Mesenchymal stem cell (in vitro differentiated cells and primary cell): ENCODE measurements around the gene PPIB.

Experiments
- DNase-seq: peaks from one replicate; pipeline ENCODE4 v3.0.0-alpha.2; 2013
- H2AFZ ChIP-seq: one replicate; pipeline ENCODE4 v1.6.1; 2013; ENCODE audit warnings: low read depth, mild to moderate bottlenecking, control low read depth, inconsistent platforms, low read length, moderate library complexity
- H2AK5ac ChIP-seq: 2 replicates; pipeline ENCODE4 v1.6.1; 2013; ENCODE audit warnings: low read length, moderate library complexity, mild to moderate bottlenecking, inconsistent platforms; ENCODE audit not compliant: severe bottlenecking
- H2BK120ac ChIP-seq: one replicate; pipeline ENCODE4 v1.6.1; 2013; ENCODE audit warnings: low read depth, mild to moderate bottlenecking, inconsistent platforms, low read length, moderate library complexity
- H2BK12ac ChIP-seq, 2 experiments: one replicate each; pipeline ENCODE4 v1.6.1; 2013; ENCODE audit warnings: inconsistent platforms in 2 of 2, low read length in 2 of 2, mild to moderate bottlenecking in 2 of 2, moderate library complexity in 2 of 2, control low read depth in 1 of 2
- H2BK15ac ChIP-seq: one replicate; pipeline ENCODE4 v1.6.1; 2013; ENCODE audit warnings: mild to moderate bottlenecking, low read depth, inconsistent platforms; ENCODE audit not compliant: poor library complexity, severe bottlenecking
- H2BK5ac ChIP-seq: 2 replicates; pipeline ENCODE4 v1.6.1; 2013; ENCODE audit warnings: low read depth, mild to moderate bottlenecking, low read length, control low read depth, inconsistent platforms; ENCODE audit not compliant: poor library complexity, severe bottlenecking
- H3K14ac ChIP-seq, 2 experiments: one replicate each; pipeline ENCODE4 v1.6.1; 2013; ENCODE audit warnings: inconsistent platforms in 2 of 2, low read length in 2 of 2, control low read depth in 1 of 2, mild to moderate bottlenecking in 1 of 2, moderate library complexity in 1 of 2
- H3K18ac ChIP-seq, 2 experiments: one replicate each; pipeline ENCODE4 v1.6.1; 2013; ENCODE audit warnings: inconsistent platforms in 2 of 2, low read length in 2 of 2, control low read depth in 1 of 2, low read depth in 1 of 2, mild to moderate bottlenecking in 1 of 2
- H3K23ac ChIP-seq, 2 experiments: one replicate each; pipeline ENCODE4 v1.6.1; 2013; ENCODE audit warnings: inconsistent platforms in 2 of 2, low read length in 2 of 2, mild to moderate bottlenecking in 2 of 2, moderate library complexity in 2 of 2, control low read depth in 1 of 2
- H3K27ac ChIP-seq: 2 replicates; pipeline ENCODE4 v1.5.1; 2013; ENCODE audit warnings: mild to moderate bottlenecking, moderate library complexity, low read length, control low read depth, inconsistent platforms; ENCODE audit not compliant: poor library complexity, severe bottlenecking
- H3K27me3 ChIP-seq, 2 experiments: 2 replicates each; pipeline versions ENCODE4 v1.6.1 to v1.7.0; 2013; ENCODE audit warnings: low read length in 2 of 2, mild to moderate bottlenecking in 2 of 2, moderate library complexity in 2 of 2, control low read depth in 1 of 2, inconsistent platforms in 1 of 2; ENCODE audit not compliant: control insufficient read depth in 1 of 2, insufficient read depth in 1 of 2
- H3K36me3 ChIP-seq, 2 experiments: 2 replicates each; pipeline versions ENCODE4 v1.6.1 to v1.7.0; 2013; ENCODE audit warnings: low read length in 2 of 2, control low read depth in 1 of 2, inconsistent platforms in 1 of 2, low read depth in 1 of 2, mild to moderate bottlenecking in 1 of 2; ENCODE audit not compliant: insufficient read depth in 2 of 2, control insufficient read depth in 1 of 2
- H3K4ac ChIP-seq, 2 experiments: one replicate each; pipeline ENCODE4 v1.6.1; 2013; ENCODE audit warnings: inconsistent platforms in 2 of 2, low read length in 2 of 2, mild to moderate bottlenecking in 2 of 2, moderate library complexity in 2 of 2, control low read depth in 1 of 2, low read depth in 1 of 2
- H3K4me1 ChIP-seq: 2 replicates; pipeline ENCODE4 v1.6.1; 2013; ENCODE audit warnings: low read depth, low read length, control low read depth; ENCODE audit not compliant: control insufficient read depth, insufficient read depth
- H3K4me2 ChIP-seq: 2 replicates; pipeline ENCODE4 v1.6.1; 2013; ENCODE audit warnings: low read length, mild to moderate bottlenecking, inconsistent platforms; ENCODE audit not compliant: poor library complexity, severe bottlenecking
- H3K4me3 ChIP-seq, 2 experiments: 2 replicates each; pipeline versions ENCODE4 v1.5.1 to v1.7.0; 2013; ENCODE audit warnings: low read length in 2 of 2, mild to moderate bottlenecking in 2 of 2, control low read depth in 1 of 2, low read depth in 1 of 2; ENCODE audit not compliant: insufficient read depth in 1 of 2
- H3K79me1 ChIP-seq: replicated peaks from 2 replicates; pipeline ENCODE4 v1.6.1; 2013; ENCODE audit warnings: mild to moderate bottlenecking, control low read depth, low read length, inconsistent platforms; ENCODE audit not compliant: poor library complexity, severe bottlenecking
- H3K9ac ChIP-seq: 2 replicates; pipeline ENCODE4 v1.7.0; 2013; ENCODE audit warnings: mild to moderate bottlenecking, low read length, moderate library complexity
- H3K9me3 ChIP-seq: 2 replicates; pipeline ENCODE4 v1.7.0; 2013; ENCODE audit warnings: mild to moderate bottlenecking, low read length; ENCODE audit not compliant: control insufficient read depth
- H4K8ac ChIP-seq: one replicate; pipeline ENCODE4 v1.6.1; 2013; ENCODE audit warnings: inconsistent platforms, mild to moderate bottlenecking, low read length, moderate library complexity
- H4K91ac ChIP-seq: one replicate; pipeline ENCODE4 v1.6.1; 2013; ENCODE audit warnings: mild to moderate bottlenecking, low read length, inconsistent platforms
- WGBS: methylation state at CpG from one replicate; pipeline ENCODE4 v1.1.7; 2013; ENCODE audit warnings: mixed read lengths; 5-methylcytosine and 5-hydroxymethylcytosine counted together

Gene PPIB

GRCh38 chr15:64166102-64166890, 3.5 kb upstream of the PPIB start:
- no peaks in the 10 kb centered on the region for H3K79me1 ChIP-seq
- no peak overlapping the region for H2BK12ac ChIP-seq
- no peak overlapping the region for H4K8ac ChIP-seq
- H3K18ac ChIP-seq = no peak overlapping the region
- H3K4me2 ChIP-seq = no peak overlapping the region
- whole genome bisulfite sequencing = 98% methylated on average over 4 of the region's 5 CpGs
- no peak overlapping the region for H3K4ac ChIP-seq
- H2BK5ac ChIP-seq = no peak overlapping the region
- no peak overlapping the region for H2AK5ac ChIP-seq
- H3K27me3 ChIP-seq = no peaks in the 10 kb centered on the region
- H3K27ac ChIP-seq = no peak overlapping the region
- no peak overlapping the region for H4K91ac ChIP-seq
- H3K23ac ChIP-seq = no peak overlapping the region
- no peak overlapping the region for H3K4me3 ChIP-seq
- H3K9me3 ChIP-seq = no peaks in the 10 kb centered on the region
- H2BK15ac ChIP-seq = no peak overlapping the region
- H3K9ac ChIP-seq = no peak overlapping the region
- DNase-seq = peak; percentile 10
- H2BK120ac ChIP-seq = no peak overlapping the region
- H3K36me3 ChIP-seq = peaks cover 14 to 26% of the 10 kb centered on the region in 2 experiments
- H3K14ac ChIP-seq = no peak overlapping the region
- peaks cover 11% of the 10 kb centered on the region for H3K4me1 ChIP-seq
- no peak overlapping the region for H2AFZ ChIP-seq

GRCh38 chr15:64164436-64164835, 1.6 kb upstream of the PPIB start:
- Histone ChIP-seq H3K4me1 (peaks cover 17% of the 10 kb centered on the region), H3K4me3 (no peak overlapping the region), H3K18ac (no peak overlapping the region), H2BK5ac (no peak overlapping the region), H3K27me3 (no peaks in the 10 kb centered on the region), H2BK15ac (no peak overlapping the region), H3K9ac (no peak overlapping the region), H3K27ac (no peak overlapping the region), H4K8ac (no peak overlapping the region), H3K9me3 (no peaks in the 10 kb centered on the region), H3K4me2 (no peak overlapping the region), H3K23ac (no peak overlapping the region), H3K79me1 (peaks cover 4% of the 10 kb centered on the region), H3K4ac (no peak overlapping the region), H3K36me3 (peaks cover 16 to 23% of the 10 kb centered on the region in 2 experiments), H2BK12ac (no peak overlapping the region), H3K14ac (no peak overlapping the region), H4K91ac (no peak overlapping the region), H2AK5ac (no peak overlapping the region), H2BK120ac (no peak overlapping the region), H2AFZ (no peak overlapping the region)
- DNase-seq = no peak
- WGBS = 93% methylated on average over 4 of the region's 4 CpGs

DNA sequence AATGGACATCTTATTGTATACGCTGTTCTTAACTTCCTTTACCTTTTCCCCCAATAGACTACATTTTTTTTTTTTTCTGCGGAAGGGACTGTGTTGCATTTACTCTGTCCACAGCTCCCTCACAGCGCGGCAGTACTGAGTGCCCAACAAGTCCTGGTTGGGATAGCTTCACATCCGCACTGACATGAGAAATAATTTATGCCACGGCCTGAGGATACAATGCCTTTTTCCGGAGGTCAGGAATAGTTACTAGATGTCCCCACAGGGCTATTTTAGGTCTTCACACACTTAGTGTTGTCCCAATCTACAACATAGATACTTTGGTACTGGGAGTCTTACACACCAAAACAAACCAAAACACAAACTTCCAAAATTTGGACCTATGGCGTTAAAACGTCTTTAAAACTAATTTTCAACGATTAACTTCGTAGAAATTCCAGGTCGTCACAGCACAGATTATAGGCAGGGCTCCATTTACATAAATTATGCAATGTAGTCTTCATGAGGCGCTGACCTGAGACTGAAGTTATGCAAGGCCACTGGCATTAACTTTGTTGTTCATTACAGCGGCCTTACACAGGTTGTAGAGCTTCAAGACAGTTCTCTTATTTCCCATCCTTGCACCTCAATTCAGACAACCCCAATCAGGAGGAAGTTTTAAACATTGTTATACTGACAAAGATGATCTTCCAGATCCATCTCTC, 989 bp upstream of the PPIB start:
- 65% methylated on average over 14 of the region's 14 CpGs for WGBS
- H3K27ac ChIP-seq = peak overlapping the region; percentile 58

GRCh38 chr15:64162478-64162868, 349 bp downstream of the PPIB start:
- Histone ChIP-seq H3K27me3 (no peaks in the 10 kb centered on the region), H2AK5ac (no peak overlapping the region), H3K4me2 (peak overlapping the region; percentile 73), H3K9me3 (no peaks in the 10 kb centered on the region), H3K4ac (peak overlapping the region; percentile 89 to 99), H2BK12ac (peak overlapping the region in 1 of 2 experiments; percentile 35), H3K18ac (peak overlapping the region; percentile 98 to 99), H3K79me1 (peaks cover 11% of the 10 kb centered on the region), H2BK15ac (no peak overlapping the region), H3K9ac (peak overlapping the region; percentile 99), H3K4me3 (peak overlapping the region; percentile 97 to 98), H3K14ac (peak overlapping the region in 1 of 2 experiments; percentile 94), H3K27ac (peak overlapping the region; percentile 94), H3K23ac (no peak overlapping the region), H4K91ac (peak overlapping the region; percentile 91), H2BK5ac (no peak overlapping the region), H2BK120ac (peak overlapping the region; percentile 59), H2AFZ (peak overlapping the region; percentile 20), H3K4me1 (peaks cover 25% of the 10 kb centered on the region), H4K8ac (peak overlapping the region; percentile 97), H3K36me3 (peaks cover 36 to 38% of the 10 kb centered on the region in 2 experiments)
- no peak for DNase-seq
- whole genome bisulfite sequencing = 1% methylated on average over 21 of the region's 21 CpGs

More for the DNA sequence above, 989 bp upstream of the PPIB start:
- no peak overlapping the region for H2AK5ac ChIP-seq
- H3K36me3 ChIP-seq = peaks cover 22 to 28% of the 10 kb centered on the region in 2 experiments
- no peak overlapping the region for H3K14ac ChIP-seq
- peak overlapping the region in 1 of 2 experiments; percentile 80 for H3K4me3 ChIP-seq
- H3K9ac ChIP-seq = peak overlapping the region; percentile 87
- H2BK15ac ChIP-seq = no peak overlapping the region
- H2AFZ ChIP-seq = no peak overlapping the region
- no peak overlapping the region for H2BK120ac ChIP-seq
- no peak overlapping the region for H3K23ac ChIP-seq
- H3K27me3 ChIP-seq = no peaks in the 10 kb centered on the region
- H3K4me1 ChIP-seq = peaks cover 20% of the 10 kb centered on the region
- peak overlapping the region in 1 of 2 experiments; percentile 40 for H3K4ac ChIP-seq
- no peaks in the 10 kb centered on the region for H3K9me3 ChIP-seq
- no peak overlapping the region for H3K4me2 ChIP-seq
- H3K18ac ChIP-seq = peak overlapping the region in 1 of 2 experiments; percentile 13
- H2BK12ac ChIP-seq = no peak overlapping the region
- H4K8ac ChIP-seq = no peak overlapping the region
- no peak overlapping the region for H2BK5ac ChIP-seq
- peak; percentile 38 for DNase-seq
- H3K79me1 ChIP-seq = peaks cover 6% of the 10 kb centered on the region
- no peak overlapping the region for H4K91ac ChIP-seq
